ENCODE results near the gene XPNPEP1. TPM values are rescaled to one million over a fixed set of nuclear protein-coding genes. Genes with fewer than 3 reads are reported as not detected.

Gene XPNPEP1
- 10 to 100 TPM; 70.9 to 77.0 TPM for total RNA-seq

DNA sequence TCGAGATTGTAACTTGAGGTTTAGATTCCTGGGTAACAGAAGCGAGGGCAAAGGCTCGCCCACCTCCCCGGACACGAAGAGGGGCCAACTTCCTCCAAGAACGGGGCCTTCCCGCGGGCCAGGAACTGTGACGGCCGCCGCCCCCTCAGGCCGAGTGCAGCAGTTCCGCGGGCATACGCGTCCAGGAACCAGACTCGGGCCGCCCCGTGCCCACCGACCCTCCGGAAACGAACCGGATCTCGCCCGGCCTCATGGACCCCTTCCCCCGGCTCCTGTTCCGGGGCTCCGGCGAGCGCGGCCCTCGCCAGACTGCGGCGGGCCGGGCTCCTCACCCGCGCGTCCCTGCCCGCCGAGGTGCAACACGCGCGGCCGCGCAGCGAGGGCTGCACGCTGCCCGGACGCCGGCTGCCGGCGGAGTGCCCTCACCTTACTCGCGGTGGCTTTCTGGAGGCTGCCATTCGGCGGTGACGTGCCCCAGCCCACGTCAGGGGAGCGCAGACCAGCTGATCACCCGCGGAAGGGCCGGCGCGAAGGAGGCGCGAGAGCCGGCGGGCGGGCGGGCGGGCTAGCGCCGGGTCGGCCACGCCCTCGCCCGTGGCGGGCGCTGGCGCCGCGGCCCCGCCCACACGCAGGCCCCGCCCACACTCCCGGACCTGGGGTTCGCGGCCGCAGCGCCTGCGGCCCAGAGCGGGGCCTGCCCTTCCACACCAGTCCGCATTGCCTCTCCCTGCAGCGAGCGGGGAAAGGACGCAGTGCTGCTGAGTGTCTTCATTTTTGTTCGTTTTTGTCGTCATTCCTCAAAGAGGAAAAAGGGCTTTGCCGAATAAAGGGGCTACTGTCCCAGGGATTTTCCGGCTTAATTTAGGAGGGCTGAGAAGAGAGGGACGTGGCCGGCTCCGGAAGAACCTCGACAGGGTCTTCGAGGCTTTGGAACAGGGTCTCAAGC lies at the start of gene XPNPEP1:
XPNPEP1 (minus strand) TSS at position 536 of the 946 bp plus-strand sequence; CDS start at position 458, 78 bp downstream.
- ChIA-PET CTCF (interaction anchor here (1.4 kb wide), 1 partner anchor 287 kb away, joined by 4 read pairs; no protein-coding TSS in a partner anchor), POLR2A (interaction anchor here (0.6 to 1.8 kb wide), 4 partner anchors 11 to 84 kb away, joined by 3 to 9 read pairs (median 3); no protein-coding TSS in a partner anchor)

DNA sequence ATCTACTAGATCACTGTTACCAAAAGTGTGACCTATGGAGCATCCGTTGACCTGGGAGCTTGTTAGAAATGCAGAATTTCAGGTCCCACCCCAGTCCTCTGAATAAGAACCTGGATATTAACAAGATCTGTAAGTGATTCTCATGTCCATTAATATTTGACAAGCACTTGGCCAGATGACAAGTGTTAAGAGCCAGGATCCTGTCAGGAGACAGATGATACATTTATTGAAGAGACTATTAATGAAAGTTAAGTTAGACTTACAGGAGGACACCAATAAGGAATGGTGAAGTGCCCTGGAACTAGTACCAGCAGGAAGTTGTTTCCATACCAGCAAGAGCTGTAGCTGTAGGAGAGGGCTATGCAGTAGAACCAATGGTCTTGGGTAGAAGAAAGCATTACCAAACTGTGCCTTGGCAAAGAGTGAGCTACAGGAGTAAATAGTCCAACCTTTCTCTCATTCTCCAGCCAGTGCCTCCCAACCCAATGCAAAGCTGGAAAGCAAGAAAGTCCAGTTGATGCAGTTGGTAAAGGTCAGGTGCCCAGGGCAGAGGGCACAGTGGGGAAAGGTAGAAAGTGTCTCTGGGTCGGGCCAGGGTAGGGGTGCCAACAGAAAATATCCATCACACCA lies 49.2 kb upstream of the XPNPEP1 start:
- POLR2A ChIA-PET: no interaction called here
- CTCF ChIA-PET: no interaction called here

DNA sequence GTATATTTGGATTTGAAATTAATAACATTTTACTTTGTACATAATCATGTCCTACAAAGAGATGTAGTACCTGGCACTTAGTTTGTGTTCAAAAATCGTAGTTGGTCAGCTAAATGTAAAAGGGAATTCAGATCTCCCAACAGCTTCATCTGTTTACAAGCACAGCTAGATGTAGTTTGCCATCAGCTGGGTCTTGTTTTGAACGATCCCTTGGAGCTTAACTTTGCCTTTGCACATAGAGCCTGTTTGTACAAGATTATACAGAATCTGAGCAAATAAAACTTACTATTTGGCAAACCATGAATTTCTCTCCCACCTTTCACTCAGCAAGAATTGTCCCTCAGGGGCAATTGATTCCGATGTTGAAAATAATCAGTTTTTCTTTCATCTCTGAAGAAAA lies 48.3 kb upstream of the XPNPEP1 start:
- CTCF ChIA-PET: no interaction called here

DNA sequence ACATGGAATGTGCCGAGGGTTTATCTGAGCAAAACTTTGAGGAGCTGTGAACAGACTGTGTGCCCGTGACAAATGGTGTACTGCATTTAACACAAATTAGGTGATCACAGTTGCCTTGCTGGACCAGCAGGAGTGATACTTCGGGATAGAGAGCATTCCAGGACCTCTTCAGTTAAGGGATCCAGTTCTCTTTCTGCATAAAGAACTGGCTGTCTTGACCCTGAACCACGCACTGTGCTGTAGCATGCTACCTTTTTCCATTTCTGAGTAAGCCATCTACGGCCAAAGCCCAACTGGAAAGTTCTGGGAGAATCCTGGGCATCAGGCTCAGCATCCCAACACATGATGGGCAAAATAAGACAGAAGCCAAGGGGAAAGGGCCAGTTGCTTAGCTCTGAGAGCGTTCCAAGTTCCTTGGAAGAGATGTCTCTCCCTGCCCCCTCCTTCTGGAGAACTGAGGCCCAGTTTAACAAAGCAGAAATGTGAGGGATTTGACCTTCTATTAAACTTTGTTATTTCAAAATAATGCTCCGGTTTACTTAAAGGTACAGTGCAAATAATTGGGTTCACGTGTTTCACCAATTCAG lies 46.5 kb upstream of the XPNPEP1 start:
- CTCF ChIA-PET: no interaction called here
- POLR2A ChIA-PET: no interaction called here

More for the DNA sequence above, 48.3 kb upstream of the XPNPEP1 start:
- POLR2A ChIA-PET: no interaction called here

DNA sequence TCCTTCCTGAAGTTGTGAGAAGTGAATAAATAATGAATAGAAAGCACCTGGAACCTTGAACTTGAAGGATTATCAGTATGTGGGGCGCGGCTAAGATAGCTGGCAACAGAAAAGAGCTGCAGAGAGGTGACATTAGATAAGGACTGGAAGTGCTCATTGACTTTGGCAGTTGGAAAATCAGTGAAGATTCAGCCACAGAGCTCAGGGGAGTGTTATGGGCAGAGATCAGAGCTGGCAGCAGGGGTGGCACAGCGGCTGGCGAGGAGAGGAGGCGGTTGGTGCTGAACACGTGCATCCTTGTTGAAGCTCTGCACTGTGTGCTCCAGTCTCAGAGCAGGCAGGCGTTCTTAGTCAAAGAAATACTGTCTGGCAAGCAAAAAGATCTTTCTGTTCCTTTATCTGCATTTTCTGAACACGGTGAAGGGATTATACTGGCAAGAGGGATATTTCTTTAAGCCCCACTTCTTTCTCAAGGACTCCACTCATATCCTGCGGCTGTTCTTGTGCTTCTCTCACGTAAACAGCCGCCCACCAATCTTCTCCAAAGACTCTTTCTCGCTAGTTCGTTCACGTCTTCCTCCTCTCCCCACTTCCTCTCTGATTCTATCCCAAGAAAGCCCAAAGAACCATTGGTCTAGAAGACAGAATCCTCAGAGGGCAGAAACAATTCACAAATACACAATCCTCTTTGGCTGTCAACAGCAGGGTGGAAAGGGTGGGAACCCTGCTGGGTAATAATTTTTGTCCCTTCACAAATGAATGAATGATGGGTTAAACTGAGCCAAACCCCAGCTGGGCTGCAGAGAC lies 45.8 kb upstream of the XPNPEP1 start:
- POLR2A ChIA-PET: no interaction called here
- CTCF ChIA-PET: interaction anchor here (0.7 kb wide), 1 partner anchor 45 kb away, joined by 4 read pairs; no protein-coding TSS in a partner anchor

DNA sequence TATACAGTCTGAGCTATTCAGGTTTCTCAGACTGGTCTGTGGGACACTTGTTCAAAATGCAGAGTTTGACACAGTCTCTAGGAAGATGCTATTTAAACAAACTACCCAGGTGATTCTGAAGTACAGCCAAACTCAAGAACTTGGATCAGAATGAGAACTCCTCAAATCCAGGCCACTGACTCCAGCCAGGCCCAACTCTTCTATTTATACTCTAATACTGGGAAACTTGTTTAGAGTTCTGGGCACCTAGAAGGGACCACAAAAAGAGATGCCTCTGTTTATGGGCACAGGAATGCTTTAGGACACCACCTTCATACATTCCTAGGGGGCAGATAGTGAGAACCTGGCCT lies 44.4 kb upstream of the XPNPEP1 start:
- ChIA-PET POLR2A (no interaction called here), CTCF (no interaction called here)

DNA sequence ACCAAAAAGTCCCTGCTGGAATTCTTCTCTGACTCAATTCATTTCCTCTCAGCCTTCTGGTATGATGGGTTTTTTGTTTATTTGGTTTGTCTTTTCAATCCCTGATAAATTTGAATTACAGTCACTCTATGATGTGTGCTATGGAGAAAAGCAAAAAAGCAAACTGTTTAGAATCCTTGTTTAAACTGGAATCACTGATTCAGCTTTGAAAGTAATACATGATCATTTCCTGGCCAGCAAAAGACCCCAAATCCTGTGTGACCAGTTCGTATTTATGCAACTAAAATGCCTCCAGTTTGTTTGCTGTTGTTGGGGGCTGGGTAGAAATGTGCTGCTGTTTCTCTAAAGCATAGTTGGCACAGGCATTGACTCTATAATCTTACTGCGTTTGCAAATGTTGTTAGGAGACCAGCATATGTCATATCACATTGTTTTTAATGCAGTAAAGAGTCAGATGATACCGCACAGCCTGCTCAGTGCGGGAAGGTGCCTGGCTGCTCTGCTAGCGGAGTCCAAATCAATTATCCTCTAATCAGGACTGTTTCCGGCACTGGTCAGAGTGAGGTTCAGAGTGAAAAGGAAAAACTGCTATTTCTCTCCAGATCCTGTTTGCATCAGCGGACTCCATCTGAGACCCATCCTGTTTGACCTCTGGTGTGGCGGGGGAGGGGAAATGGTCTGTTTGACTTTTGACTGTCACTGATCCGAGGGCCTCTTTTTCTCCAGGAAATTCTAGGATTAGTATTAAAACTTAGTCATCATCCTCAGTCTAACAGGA lies 43.8 kb upstream of the XPNPEP1 start:
- ChIA-PET POLR2A (no interaction called here), CTCF (no interaction called here)

DNA sequence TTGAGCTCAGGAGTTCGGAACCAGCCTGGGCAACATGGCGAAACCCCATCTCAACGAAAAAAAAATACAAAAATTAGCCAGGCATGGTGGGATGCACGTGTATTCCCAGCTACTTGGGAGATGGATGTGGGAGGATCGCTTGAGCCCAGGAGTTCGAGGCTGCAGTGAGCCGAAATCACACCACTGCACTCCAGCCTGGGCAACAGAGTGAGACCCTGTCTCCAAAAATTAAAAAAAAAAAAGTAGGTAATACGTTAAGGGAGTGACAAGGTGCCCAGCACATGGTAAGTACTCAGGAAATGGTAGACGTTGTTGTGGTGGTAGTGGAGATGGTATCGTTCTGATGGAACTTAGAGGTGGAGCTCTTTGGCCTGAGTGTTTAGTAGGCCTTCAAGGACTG lies 41.0 kb upstream of the XPNPEP1 start:
- POLR2A ChIA-PET: no interaction called here
- CTCF ChIA-PET: interaction anchor here (0.7 kb wide), 1 partner anchor 10 kb away, joined by 3 read pairs; no protein-coding TSS in a partner anchor

DNA sequence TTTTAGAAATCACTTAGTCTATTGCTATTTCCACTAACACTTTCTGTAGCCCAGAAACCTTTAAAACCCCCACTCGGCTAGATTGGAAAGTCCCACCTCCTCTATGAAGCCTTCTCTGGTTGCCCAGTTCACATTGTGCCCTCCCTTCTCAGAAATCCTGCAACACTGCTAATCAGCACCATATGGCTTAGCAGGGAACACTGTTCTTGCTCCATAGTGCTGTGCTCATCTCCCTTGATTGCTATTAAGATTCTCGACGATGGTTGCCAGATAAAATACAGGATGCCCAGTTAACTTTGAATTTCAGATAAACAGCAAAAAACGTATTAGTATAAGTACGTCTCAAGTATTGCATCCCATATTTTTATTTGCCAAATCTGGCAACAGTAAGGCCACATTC lies 40.1 kb upstream of the XPNPEP1 start:
- ChIA-PET CTCF (interaction anchor here (0.6 kb wide), 1 partner anchor 10 kb away, joined by 5 read pairs; no protein-coding TSS in a partner anchor), POLR2A (no interaction called here)

DNA sequence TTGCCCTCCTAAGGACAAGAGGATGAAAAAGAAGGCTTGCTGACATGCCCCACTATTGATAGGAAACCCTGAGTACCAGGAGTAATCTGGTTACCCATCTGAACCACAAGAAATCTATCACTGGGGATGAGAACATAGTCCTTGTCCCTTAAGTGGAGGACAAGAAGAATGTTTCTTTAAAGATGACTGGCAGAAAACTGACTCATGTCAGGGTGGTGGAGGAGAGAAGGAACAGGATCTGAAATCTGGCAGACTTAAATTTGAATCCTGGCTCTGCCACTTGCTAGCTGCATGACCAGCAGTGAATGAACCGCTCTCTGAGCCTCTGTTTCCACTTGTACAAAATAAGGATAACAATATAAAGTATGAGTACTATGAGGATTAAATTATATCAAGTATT lies 38.9 kb upstream of the XPNPEP1 start:
- ChIA-PET CTCF (no interaction called here), POLR2A (no interaction called here)

DNA sequence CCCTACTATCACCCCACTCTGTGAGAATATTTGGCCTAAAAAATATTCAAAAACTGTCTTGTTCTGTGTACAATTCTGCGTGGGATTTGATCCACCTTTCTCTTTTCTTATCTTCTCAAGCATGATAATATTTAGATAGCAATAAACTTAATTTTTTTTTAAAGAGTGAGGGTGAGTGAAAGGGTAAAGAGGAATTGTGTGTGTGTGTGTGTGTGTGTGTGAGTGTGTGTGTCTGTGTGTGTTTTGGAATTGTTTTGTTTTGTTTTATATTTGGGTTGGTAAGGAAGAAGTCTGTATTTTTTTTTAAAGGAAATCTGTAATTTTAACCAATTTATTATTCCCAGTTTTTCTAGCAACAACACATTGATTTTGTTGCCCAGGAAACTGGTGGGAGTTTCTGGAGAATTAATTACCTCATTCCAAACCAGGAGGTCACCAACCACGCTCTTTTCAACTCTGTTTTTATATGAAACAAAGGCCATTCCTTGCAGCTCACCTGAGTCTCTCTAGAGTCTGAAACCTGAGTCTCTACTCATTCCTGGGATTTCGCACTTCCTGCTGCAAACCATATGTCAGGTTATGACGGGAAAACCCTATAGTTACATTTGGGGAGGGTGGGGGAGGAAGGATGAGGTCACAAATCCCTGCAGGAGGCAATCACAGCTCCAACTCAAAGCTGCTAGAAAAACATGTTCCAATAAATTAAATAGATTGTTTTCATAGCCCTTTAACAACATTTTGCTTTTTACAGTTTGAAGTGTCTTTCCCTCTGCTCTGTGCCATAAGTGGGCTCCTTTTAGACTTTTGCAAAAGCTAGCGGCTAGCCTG lies 38.1 kb upstream of the XPNPEP1 start:
- CTCF ChIA-PET: no interaction called here

DNA sequence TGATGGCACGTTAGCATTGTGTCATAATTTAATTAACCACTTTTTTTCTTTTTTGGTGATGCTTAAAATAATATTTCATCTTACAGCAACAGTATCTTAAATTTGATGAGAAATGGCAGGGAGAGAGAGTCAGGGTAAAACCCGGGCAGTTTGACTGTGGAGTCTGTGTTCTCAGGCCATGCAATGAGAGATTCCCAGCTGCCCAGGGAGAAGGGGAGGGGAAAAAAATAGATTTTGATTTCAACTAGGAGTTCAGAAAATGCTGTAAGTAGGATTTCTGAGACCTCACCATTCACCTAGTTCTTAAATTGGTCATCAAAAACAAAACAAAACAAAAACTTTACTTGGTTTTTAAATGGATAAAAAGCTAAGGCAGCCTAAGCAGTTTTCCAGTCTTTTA lies 37.4 kb upstream of the XPNPEP1 start:
- ChIA-PET CTCF (no interaction called here), POLR2A (no interaction called here)

More for the DNA sequence above, 38.1 kb upstream of the XPNPEP1 start:
- POLR2A ChIA-PET: no interaction called here

DNA sequence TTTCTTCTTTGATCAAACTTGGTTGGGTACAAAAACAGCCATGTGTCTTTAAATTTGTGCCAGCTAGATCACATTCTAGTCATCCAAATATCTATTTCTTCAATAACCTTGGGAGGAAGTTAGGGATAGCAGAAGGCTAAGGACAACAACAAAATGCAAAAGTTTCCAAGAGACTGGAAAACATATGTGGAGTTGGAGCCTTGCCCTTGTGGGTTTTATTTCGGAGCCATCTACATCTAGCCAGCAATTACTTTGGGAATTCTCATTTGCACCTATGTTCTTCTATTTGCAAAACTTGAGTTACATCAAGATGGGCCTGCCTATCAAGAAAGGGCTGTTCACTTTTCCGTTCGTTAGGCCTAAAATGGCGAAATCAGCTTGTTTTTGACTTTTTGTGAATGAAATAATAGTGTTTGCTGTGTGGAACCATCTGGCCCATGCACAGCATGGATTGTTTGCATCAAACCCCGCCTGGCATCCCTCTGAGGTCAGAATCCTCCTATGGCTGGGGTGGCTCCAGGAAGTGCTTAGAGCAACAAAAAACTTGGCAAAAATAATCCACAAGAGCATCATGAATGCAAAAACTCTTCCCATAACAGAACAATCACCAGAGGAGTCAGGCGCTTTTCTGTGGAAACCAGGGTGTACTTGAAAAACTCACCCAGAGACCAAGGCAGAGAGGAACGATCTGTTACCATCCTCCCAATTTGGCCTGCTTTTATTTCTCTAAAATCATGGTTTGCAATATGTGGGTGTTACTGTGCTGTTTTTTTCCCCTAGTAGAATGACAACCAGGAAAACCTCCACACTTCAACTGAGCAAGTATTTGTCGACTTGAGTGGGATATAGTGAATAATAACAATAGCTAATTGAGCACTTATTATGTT lies 36.2 kb upstream of the XPNPEP1 start:
- ChIA-PET POLR2A (no interaction called here), CTCF (no interaction called here)

DNA sequence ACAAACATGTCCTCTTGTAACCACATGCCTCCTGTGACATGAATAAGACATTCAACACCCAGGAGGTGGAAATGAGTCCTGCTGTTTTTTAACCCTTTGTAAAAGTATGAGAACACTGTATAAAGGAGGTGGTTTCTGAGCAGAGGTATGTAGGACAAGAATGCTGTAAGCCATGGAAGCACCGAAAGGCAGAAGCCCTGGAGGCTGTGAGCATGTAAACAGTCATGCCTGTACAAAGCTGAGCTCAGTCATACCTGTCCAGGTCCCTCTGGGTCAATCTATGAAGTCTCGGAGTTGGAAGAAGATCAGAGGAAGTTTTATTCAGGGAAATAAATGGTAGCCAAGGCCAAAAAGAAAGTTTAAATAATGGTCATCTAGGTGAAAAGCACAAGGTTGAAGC lies 34.7 kb upstream of the XPNPEP1 start:
- CTCF ChIA-PET: interaction anchor here (0.9 kb wide), 1 partner anchor 31 kb away, joined by 3 read pairs; no protein-coding TSS in a partner anchor
- POLR2A ChIA-PET: no interaction called here

DNA sequence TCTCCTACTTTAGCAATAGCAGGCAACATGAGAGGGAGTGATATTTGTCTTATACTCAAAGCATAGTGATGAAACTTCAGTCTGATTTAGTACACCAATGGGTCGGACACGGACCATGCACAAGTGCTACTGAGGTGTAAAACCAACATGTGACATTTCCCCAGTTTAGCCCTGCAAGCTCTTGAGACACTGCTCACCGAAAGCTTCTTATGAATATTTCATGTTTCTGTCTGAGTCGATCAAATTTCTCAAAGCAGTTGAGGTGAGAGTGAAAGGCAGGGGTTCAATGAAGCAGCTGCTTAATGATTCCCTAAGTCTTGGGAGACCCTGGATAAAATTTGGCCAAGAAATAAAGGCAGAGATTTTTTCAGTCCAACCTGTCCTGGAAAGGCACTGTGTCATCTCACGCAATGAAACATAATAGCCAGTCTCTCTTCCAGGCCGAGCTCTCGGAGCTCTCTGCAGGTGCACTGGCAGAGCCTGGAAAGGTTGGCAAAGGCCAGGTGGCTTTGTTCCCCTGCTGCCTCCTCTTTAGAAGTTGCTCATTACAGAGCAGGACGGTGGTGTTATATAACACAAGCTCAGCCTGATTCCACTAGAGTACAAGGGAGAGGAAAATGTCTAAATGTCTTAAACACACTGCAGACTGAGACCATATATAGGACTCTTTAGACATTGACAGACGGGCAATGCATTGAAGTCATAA lies 33.9 kb upstream of the XPNPEP1 start:
- ChIA-PET POLR2A (no interaction called here), CTCF (interaction anchor here (1.1 kb wide), 1 partner anchor 22 kb away, joined by 3 read pairs; no protein-coding TSS in a partner anchor)

DNA sequence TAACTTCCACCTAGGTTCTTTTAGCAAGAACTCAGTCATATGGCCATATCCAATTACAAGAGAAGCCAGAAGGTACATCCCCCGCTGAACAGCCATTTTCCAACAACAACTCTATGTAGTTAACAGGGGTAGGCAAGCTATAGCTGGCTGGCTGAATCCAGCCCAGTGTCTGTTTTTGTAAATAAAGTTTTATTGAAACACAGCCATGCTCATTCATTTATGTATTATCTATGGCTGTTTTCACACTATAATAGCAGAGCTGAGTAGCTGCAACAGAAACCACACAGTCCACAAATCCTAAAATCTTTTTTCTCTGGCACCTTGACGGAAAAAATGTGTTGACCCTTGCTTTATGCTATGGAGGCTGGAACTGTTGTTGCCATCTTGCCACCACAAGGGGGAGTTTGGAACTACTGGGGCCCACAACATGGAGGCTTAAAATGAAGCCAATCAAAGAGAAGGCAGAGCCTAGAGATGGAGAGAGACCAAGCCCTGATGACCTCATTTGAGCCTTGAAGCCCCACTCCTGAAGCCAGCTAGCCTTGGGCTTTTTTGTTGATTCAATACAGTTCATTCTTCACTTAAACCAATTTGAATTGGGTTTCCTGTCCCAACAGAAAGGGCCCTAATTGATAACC lies 33.3 kb upstream of the XPNPEP1 start:
- POLR2A ChIA-PET: no interaction called here

More for the DNA sequence above, 33.3 kb upstream of the XPNPEP1 start:
- CTCF ChIA-PET: interaction anchor here (1.1 kb wide), 1 partner anchor 22 kb away, joined by 3 read pairs; no protein-coding TSS in a partner anchor

Data from activated CD8-positive, alpha-beta memory T cell treated with anti-CD3 and anti-CD28 coated beads for 36 hours (primary cell).